ENCODE data around the gene HSF2BP. TPM values are rescaled to one million over a fixed set of nuclear protein-coding genes. Genes with fewer than 3 reads are reported as not detected.

The HSF2BP gene
- polyA plus RNA-seq, 3 donors, result 1.7 to 2.6 (median 2.2) TPM

Other genes with a start within 250 kb of the HSF2BP start
- 1 to 10 TPM; 1.1 to 5.4 (median 1.8) TPM for gene SIK1, start 232.4 kb downstream of the HSF2BP start, polyA plus RNA-seq (ENCODE audit: insufficient read length in 3 of 3)
- 10 to 100 TPM; 29.8 to 33.1 (median 32.0) TPM for gene RRP1B, start 72 bp upstream of the HSF2BP start, polyA plus RNA-seq (ENCODE audit: insufficient read length in 3 of 3)
- 10 to 100 TPM; 68.1 to 93.2 (median 90.9) TPM for gene PDXK, start 59.6 kb upstream of the HSF2BP start, polyA plus RNA-seq (ENCODE audit: insufficient read length in 3 of 3)
- gene CSTB, start 116.8 kb upstream of the HSF2BP start, polyA plus RNA-seq (ENCODE audit: insufficient read length in 3 of 3), result 10 to 100 TPM; 49.0 to 51.3 (median 49.0) TPM
- 10 to 100 TPM; 31.3 to 35.8 (median 31.7) TPM for gene RRP1, start 130.1 kb upstream of the HSF2BP start, polyA plus RNA-seq (ENCODE audit: insufficient read length in 3 of 3)
- 10 to 100 TPM; 55.4 to 73.9 (median 73.1) TPM for gene AGPAT3, start 205.7 kb upstream of the HSF2BP start, polyA plus RNA-seq (ENCODE audit: insufficient read length in 3 of 3)